Placental pericyte (primary cell): Measurements from ENCODE around the gene PRMT3. TPM values are rescaled to one million over a fixed set of nuclear protein-coding genes. Genes with fewer than 3 reads are reported as not detected.

Experiments
- total RNA-seq: library from RNA; depleted of rRNA; stranded (reverse); fragments of >200 nt; gene quantifications from 2 replicates; pipeline ENCODE4 v1.2.3, GENCODE V29; 2012

Gene PRMT3
- 13.8 and 18.9 TPM in 2 replicates for total RNA-seq

DNA sequence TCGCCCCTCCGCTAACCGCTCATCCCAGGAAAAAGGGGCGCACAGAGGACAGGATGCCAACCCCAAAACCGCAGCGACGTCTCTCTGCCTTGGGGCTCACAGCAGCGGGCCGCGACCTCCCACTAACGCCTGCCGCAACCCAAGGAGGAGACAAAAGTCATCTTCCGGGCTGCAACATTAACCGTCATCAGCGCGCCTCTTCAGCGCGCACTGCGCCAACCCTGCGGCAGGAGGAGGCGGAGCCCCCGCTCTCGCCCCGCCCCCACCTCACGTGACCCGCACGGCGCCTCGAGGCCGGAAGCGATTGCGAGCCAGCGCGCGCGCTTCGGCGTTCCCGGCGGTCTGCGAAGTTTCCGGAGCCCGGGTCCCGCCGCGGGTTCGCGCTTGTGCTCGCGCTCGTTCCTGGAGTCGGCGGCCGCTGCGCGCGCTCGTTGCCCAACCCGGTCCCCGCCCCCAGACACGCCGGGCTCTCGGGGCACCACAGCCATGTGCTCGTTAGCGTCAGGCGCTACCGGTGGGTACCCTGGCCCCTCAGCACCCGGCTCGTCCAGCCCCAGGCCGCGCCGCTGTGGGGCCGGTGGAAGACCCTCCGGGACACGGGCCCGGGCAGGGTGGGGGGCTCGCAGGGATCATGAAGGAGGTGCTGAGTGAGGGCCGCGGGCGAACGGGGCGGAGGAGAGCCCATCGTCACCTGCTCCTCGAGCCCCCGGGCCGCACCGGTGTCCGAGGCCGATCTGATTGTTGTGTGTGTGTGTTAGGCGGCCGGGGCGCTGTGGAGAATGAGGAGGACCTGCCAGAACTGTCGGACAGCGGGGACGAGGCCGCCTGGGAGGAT is at the start of gene PRMT3:
TSS of gene PRMT3 (plus strand) at position 456 of the 835 bp plus-strand sequence. CDS start at position 487, 31 bp downstream.

GRCh38 chr11:20363500-20364340 is 23.8 kb upstream of the PRMT3 start, which contains the start of gene HTATIP2:
TSS of gene HTATIP2 (plus strand) at chr11:20363714. CDS start at chr11:20364238, 524 bp downstream.

Other genes with a start within 250 kb of the PRMT3 start
- gene DBX1, start 227.2 kb upstream of the PRMT3 start, total RNA-seq: not detected in 2 replicates
- 38.4 and 56.2 TPM in 2 replicates for gene HTATIP2, start 24.0 kb upstream of the PRMT3 start, total RNA-seq
- gene SLC6A5, start 211.9 kb downstream of the PRMT3 start, total RNA-seq: not detected in 2 replicates